Lower leg skin (tissue), 3 donors: ENCODE results near the gene LIX1L.

Experiments used
- CTCF ChIP-seq, 3 donors: fragments of 450-650 bp; IDR thresholded peaks; one replicate each; pipeline ENCODE4 v1.5.1; 2016; ENCODE audit warnings: antibody characterized with exemption in 3 of 3, mild to moderate bottlenecking in 3 of 3, moderate library complexity in 2 of 3
- POLR2A ChIP-seq, 2 donors: fragments of 450-650 bp; IDR thresholded peaks; one replicate each; pipeline ENCODE4 v1.6.1; 2016 to 2017; ENCODE audit warnings: antibody characterized with exemption in 2 of 2, mild to moderate bottlenecking in 1 of 2, moderate library complexity in 1 of 2

GRCh38 chr1:145994391-145995120 lies 36.7 kb upstream of the LIX1L start:
- TF ChIP-seq CTCF (IDR thresholded peaks at IDR 0.05), result no peak
- TF ChIP-seq POLR2A (IDR thresholded peaks at IDR 0.05), result no peak
